H1 (cell line): ENCODE data around the gene SNX33. TPM values are rescaled to one million over a fixed set of nuclear protein-coding genes. Genes with fewer than 3 reads are reported as not detected.

Experiments used
- CTCF ChIA-PET: fragments of 300-600 bp; sonication (Branson Sonifier 250); formaldehyde crosslinking; loops from one replicate; lab custom pipeline; 2021; ENCODE audit not compliant: partially characterized antibody; lab: Charles Lee
- POLR2A ChIA-PET: fragments of 300-600 bp; sonication (Branson Sonifier 250); formaldehyde crosslinking; loops from one replicate; lab custom pipeline; 2021; ENCODE audit warnings: inconsistent platforms; ENCODE audit not compliant: partially characterized antibody; lab: Charles Lee
- DNase-seq, 2 experiments: peaks; one replicate each; pipeline versions ENCODE4 v3.0.0 to v3.0.0-alpha.2; 2010 to 2022; ENCODE audit warnings: low spot score in 2 of 2, low read depth in 1 of 2, mixed read lengths in 1 of 2
- FAIRE-seq: peaks from 2 replicates; lab custom pipeline; 2011; peaks lifted over from hg19 to GRCh38; lab: Jason Lieb, UNC
- H2AFZ ChIP-seq: 2 replicates; pipeline ENCODE4 v1.8.1; 2012; ENCODE audit warnings: low read length, inconsistent platforms
- H2AK5ac ChIP-seq: 2 replicates; pipeline ENCODE4 v1.6.1; 2013; ENCODE audit warnings: low read depth, low read length
- H2BK120ac ChIP-seq: replicated peaks from 2 replicates; pipeline ENCODE3; 2013; ENCODE audit warnings: low read depth, low read length, inconsistent platforms
- H2BK12ac ChIP-seq: 2 replicates; pipeline ENCODE4 v1.6.1; 2013; ENCODE audit warnings: low read depth, low read length
- H2BK15ac ChIP-seq: 2 replicates; pipeline ENCODE4 v1.6.1; 2013; ENCODE audit warnings: low read length
- H2BK20ac ChIP-seq: 2 replicates; pipeline ENCODE4 v1.6.1; 2013; ENCODE audit warnings: low read length
- H2BK5ac ChIP-seq: 2 replicates; pipeline ENCODE4 v1.6.1; 2013; ENCODE audit warnings: low read depth, low read length
- H3K14ac ChIP-seq: 2 replicates; pipeline ENCODE4 v1.6.1; 2013; ENCODE audit warnings: inconsistent platforms; ENCODE audit not compliant: insufficient read length
- H3K18ac ChIP-seq: 2 replicates; pipeline ENCODE4 v1.6.1; 2013; ENCODE audit warnings: low read length; ENCODE audit errors: extremely low read depth
- H3K23ac ChIP-seq: 2 replicates; pipeline ENCODE4 v1.6.1; 2013; ENCODE audit warnings: inconsistent platforms; ENCODE audit not compliant: insufficient read length
- H3K23me2 ChIP-seq: 2 replicates; pipeline ENCODE4 v1.6.1; 2013; ENCODE audit warnings: low read depth, low read length
- H3K27ac ChIP-seq: 2 replicates; pipeline ENCODE4 v1.6.1; 2011; ENCODE audit warnings: low read depth, low read length, inconsistent platforms
- H3K27me3 ChIP-seq, 4 experiments: replicated peaks in 1 of 4; 1 replicate in 1 of 4; 2 replicates in 3 of 4; pipeline versions ENCODE4 v1.6.1 to v1.8.1; 2011 to 2013; ENCODE audit warnings: low read length in 3 of 4, mild to moderate bottlenecking in 3 of 4, inconsistent platforms in 2 of 4, mixed read lengths in 2 of 4, moderate library complexity in 1 of 4; ENCODE audit not compliant: control insufficient read depth in 3 of 4, insufficient read depth in 3 of 4; ENCODE audit errors: extremely low read depth in 1 of 4
- H3K36me3 ChIP-seq, 4 experiments: 2 replicates each; pipeline versions ENCODE4 v1.6.1 to v1.8.1; 2011 to 2013; ENCODE audit warnings: mild to moderate bottlenecking in 4 of 4, low read length in 3 of 4, moderate library complexity in 2 of 4, control low read depth in 1 of 4, inconsistent platforms in 1 of 4; ENCODE audit not compliant: insufficient read depth in 4 of 4, control insufficient read depth in 2 of 4
- H3K4ac ChIP-seq: replicated peaks from 2 replicates; pipeline ENCODE3; 2013; ENCODE audit warnings: low read length, low read depth, mixed read lengths, inconsistent platforms; ENCODE audit not compliant: insufficient read length
- H3K4me1 ChIP-seq, 4 experiments: replicated peaks in 1 of 4; 1 replicate in 1 of 4; 2 replicates in 3 of 4; pipeline versions ENCODE4 v1.6.1 to v1.8.1; 2011 to 2013; ENCODE audit warnings: low read length in 3 of 4, inconsistent platforms in 2 of 4, mixed read lengths in 1 of 4; ENCODE audit not compliant: insufficient read depth in 4 of 4, control insufficient read depth in 3 of 4
- H3K4me2 ChIP-seq, 2 experiments: 2 replicates each; pipeline versions ENCODE4 v1.6.1 to v1.8.1; 2011 to 2013; ENCODE audit warnings: low read depth in 2 of 2, low read length in 2 of 2, control low read depth in 1 of 2, inconsistent platforms in 1 of 2, mild to moderate bottlenecking in 1 of 2; ENCODE audit not compliant: insufficient read depth in 1 of 2
- H3K4me3 ChIP-seq, 4 experiments: fragments of 200-600, 300-600 bp in 1 of 4; sonication (generic), shearing (Covaris generic), sonication (Bioruptor Twin) in 1 of 4; 2 replicates each; pipeline versions ENCODE4 v1.5.1 to v1.8.1; 2011 to 2016; ENCODE audit warnings: low read length in 4 of 4, low read depth in 3 of 4, control low read depth in 2 of 4, inconsistent platforms in 2 of 4, mild to moderate bottlenecking in 2 of 4, mixed read lengths in 1 of 4, moderate library complexity in 1 of 4; ENCODE audit not compliant: insufficient read depth in 2 of 4; ENCODE audit errors: extremely low read depth in 1 of 4
- H3K56ac ChIP-seq: replicated peaks from 2 replicates; pipeline ENCODE3; 2013; ENCODE audit warnings: low read depth, mild to moderate bottlenecking, mixed read lengths, low read length, inconsistent platforms; ENCODE audit not compliant: insufficient read length
- H3K79me1 ChIP-seq: 2 replicates; pipeline ENCODE4 v1.6.1; 2013; ENCODE audit warnings: low read depth, low read length, control low read depth
- H3K79me2 ChIP-seq, 2 experiments: 2 replicates each; pipeline versions ENCODE4 v1.6.1 to v1.8.1; 2012 to 2013; ENCODE audit warnings: low read length in 2 of 2, mild to moderate bottlenecking in 2 of 2, inconsistent platforms in 1 of 2; ENCODE audit not compliant: insufficient read depth in 2 of 2, control insufficient read depth in 1 of 2
- H3K9ac ChIP-seq, 4 experiments: replicated peaks in 1 of 4; 1 replicate in 1 of 4; 2 replicates in 3 of 4; pipeline versions ENCODE4 v1.6.1 to v1.8.1; 2011 to 2013; ENCODE audit warnings: low read depth in 3 of 4, low read length in 3 of 4, control low read depth in 2 of 4, mild to moderate bottlenecking in 2 of 4, moderate library complexity in 2 of 4, inconsistent platforms in 1 of 4; ENCODE audit errors: extremely low read depth in 1 of 4
- H3K9me3 ChIP-seq, 2 experiments: 2 replicates each; pipeline versions ENCODE4 v1.6.1 to v1.8.1; 2012 to 2013; ENCODE audit warnings: mild to moderate bottlenecking in 2 of 2, moderate library complexity in 2 of 2, control low read depth in 1 of 2, inconsistent platforms in 1 of 2, low read depth in 1 of 2, low read length in 1 of 2, mixed read lengths in 1 of 2; ENCODE audit not compliant: insufficient read depth in 2 of 2
- H4K20me1 ChIP-seq, 2 experiments: replicated peaks in 1 of 2; 2 replicates each; pipeline versions ENCODE3 to v1.8.1; 2011 to 2013; ENCODE audit warnings: inconsistent platforms in 2 of 2, low read length in 2 of 2, mild to moderate bottlenecking in 1 of 2; ENCODE audit not compliant: insufficient read depth in 2 of 2, control insufficient read depth in 1 of 2
- H4K5ac ChIP-seq: 2 replicates; pipeline ENCODE4 v1.6.1; 2013; ENCODE audit warnings: low read length, low read depth, mixed read lengths, inconsistent platforms; ENCODE audit not compliant: insufficient read length
- H4K8ac ChIP-seq: 2 replicates; pipeline ENCODE4 v1.8.0; 2013; ENCODE audit warnings: mild to moderate bottlenecking, moderate library complexity, low read length, inconsistent platforms; ENCODE audit not compliant: insufficient read depth; ENCODE audit errors: extremely low read depth
- H4K91ac ChIP-seq: replicated peaks from 2 replicates; pipeline ENCODE3; 2013; ENCODE audit warnings: low read length, mixed read lengths, inconsistent platforms; ENCODE audit not compliant: insufficient read length
- CHD1 ChIP-seq: IDR thresholded peaks from 2 replicates; pipeline ENCODE4 v1.6.1; 2012; ENCODE audit warnings: low read depth, low read length, improper control_type of control experiment
- FOSL1 ChIP-seq: IDR thresholded peaks from 2 replicates; pipeline ENCODE4 v1.6.1; 2011; ENCODE audit warnings: mild to moderate bottlenecking, low read depth, low read length, moderate library complexity; ENCODE audit not compliant: insufficient read depth
- NANOG ChIP-seq: IDR thresholded peaks from 2 replicates; pipeline ENCODE4 v1.6.1; 2011; ENCODE audit warnings: low read length, low read depth, mild to moderate bottlenecking, inconsistent platforms; ENCODE audit not compliant: insufficient read depth, poor library complexity, severe bottlenecking
- PHF8 ChIP-seq: fragments of 200-600 bp; sonication (generic); conservative IDR thresholded peaks from 2 replicates; pipeline ENCODE4 v1.7.1; 2012; ENCODE audit warnings: low read depth, mild to moderate bottlenecking, inconsistent platforms, low read length, moderate library complexity
- POU5F1 ChIP-seq: IDR thresholded peaks from 2 replicates; pipeline ENCODE4 v1.6.1; 2011; ENCODE audit warnings: low read depth, mild to moderate bottlenecking, low read length, moderate library complexity
- RBBP5 ChIP-seq: IDR thresholded peaks from 2 replicates; pipeline ENCODE4 v1.7.1; 2012; ENCODE audit warnings: low read depth, mild to moderate bottlenecking, inconsistent platforms, low read length, moderate library complexity, borderline replicate concordance
- RFX5 ChIP-seq: IDR thresholded peaks from 2 replicates; pipeline ENCODE4 v1.6.1; 2011; ENCODE audit warnings: low read depth, low read length, improper control_type of control experiment, borderline replicate concordance
- SIN3A ChIP-seq, 2 experiments: IDR thresholded peaks in 1 of 2; conservative IDR thresholded peaks in 1 of 2; 2 replicates each; pipeline ENCODE4 v1.6.1; 2011 to 2012; ENCODE audit warnings: low read length in 2 of 2, improper control_type of control experiment in 1 of 2, low read depth in 1 of 2, mild to moderate bottlenecking in 1 of 2
- SIRT6 ChIP-seq: IDR thresholded peaks from one replicate; pipeline ENCODE4 v1.7.1; 2012; ENCODE audit warnings: low read length, inconsistent platforms
- SIX5 ChIP-seq: IDR thresholded peaks from 2 replicates; pipeline ENCODE4 v1.6.1; 2011; ENCODE audit warnings: mild to moderate bottlenecking, low read depth, low read length
- SP2 ChIP-seq: IDR thresholded peaks from 2 replicates; pipeline ENCODE4 v1.6.1; 2012; ENCODE audit warnings: mild to moderate bottlenecking, low read length, inconsistent platforms
- TAF7 ChIP-seq: optimal IDR thresholded peaks from 2 replicates; pipeline ENCODE3; 2011; ENCODE audit warnings: low read depth, mild to moderate bottlenecking, inconsistent platforms, low read length, moderate library complexity, borderline replicate concordance
- WGBS, 2 experiments: shearing (Covaris generic) in 1 of 2; methylation state at CpG; one replicate each; pipeline versions ENCODE4 v1.1.6 to v1.1.7; 2013 to 2015; ENCODE audit warnings: low lambda C conversion rate in 2 of 2, mixed read lengths in 2 of 2, inconsistent platforms in 1 of 2, low coverage in 1 of 2, missing lambda C conversion rate in 1 of 2; ENCODE audit not compliant: insufficient replicate concordance in 2 of 2, insufficient coverage in 1 of 2, insufficient read length in 1 of 2; ENCODE audit errors: extremely low coverage in 1 of 2, missing lambda C conversion rate in 1 of 2; 5-methylcytosine and 5-hydroxymethylcytosine counted together
- polyA plus RNA-seq, 7 experiments: library from polyadenylated mRNA; depleted of rRNA in 3 of 7; stranded (reverse) in 5 of 7; unstranded in 2 of 7; fragments of >200 nt in 5 of 7; fragments of 200-250 nt in 2 of 7; gene quantifications; 1 replicate in 5 of 7; 2 replicates in 1 of 7; 4 replicates in 1 of 7; pipeline versions ENCODE4 v1.2.1 to v1.2.3, GENCODE V29; 2011 to 2013; ENCODE audit warnings: missing spikeins in 2 of 7, mixed read lengths in 2 of 7
- total RNA-seq: library from RNA; stranded (reverse); fragmentation: NEBNext Ultra II Directional; extraction: Animal tissue kit (Norgen Biotek cat#: 25700); gene quantifications from 2 replicates; pipeline ENCODE4 v1.2.1, GENCODE V29; 2021
- TF ChIP-seq, protein P1 (sequence below): IDR thresholded peaks from 2 replicates; pipeline ENCODE4 v1.6.1; 2012; ENCODE audit warnings: inconsistent platforms

The SNX33 gene
- total and polyA plus RNA-seq, 2 of the 8 experiments (the other 6 are each of a cell fraction or from before 2014, with no cell fraction given), result 14.3 to 22.9 TPM

DNA sequence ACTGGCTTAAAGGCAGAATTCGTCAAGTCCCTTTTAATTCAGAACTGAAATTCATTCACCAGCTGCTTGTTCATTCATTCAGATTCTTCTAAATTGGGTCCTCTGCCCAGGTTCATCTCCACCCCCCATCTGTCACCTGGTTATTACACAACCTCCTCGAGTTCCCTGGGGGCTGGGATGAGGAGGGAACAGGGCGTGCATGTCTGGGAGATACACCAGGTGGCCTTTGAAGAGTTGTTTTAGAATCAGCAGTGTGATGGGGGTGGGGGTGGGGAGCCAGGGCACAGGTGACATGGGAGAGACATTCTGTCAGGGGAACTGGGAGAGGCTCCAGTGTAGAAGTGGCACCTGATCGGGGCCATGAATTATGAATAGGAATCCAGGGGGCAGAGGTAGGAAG lies 8.2 kb downstream of the SNX33 start:
- no peaks in the 10 kb centered on the region for H3K27me3 ChIP-seq
- CTCF ChIA-PET, result no interaction called here
- H2AK5ac ChIP-seq, result no peak overlapping the region
- WGBS, 2 experiments, result 92% methylated on average over 4 of the region's 4 CpGs; no CpG with 5 or more reads in 1 of the 2 experiments
- TF ChIP-seq SP2, result no peak
- no peak for TF ChIP-seq RBBP5
- TF ChIP-seq SIN3A (conservative IDR thresholded peaks at IDR 0.05 in 1 of 2, IDR thresholded peaks at IDR 0.05 in 1 of 2; ENCODE audit: low read depth in 1 of 2, low read length in 2 of 2), result no peak
- no peak for TF ChIP-seq PHF8
- TF ChIP-seq TAF7, result no peak
- TF ChIP-seq SIRT6, result no peak
- TF ChIP-seq, protein P1, sequence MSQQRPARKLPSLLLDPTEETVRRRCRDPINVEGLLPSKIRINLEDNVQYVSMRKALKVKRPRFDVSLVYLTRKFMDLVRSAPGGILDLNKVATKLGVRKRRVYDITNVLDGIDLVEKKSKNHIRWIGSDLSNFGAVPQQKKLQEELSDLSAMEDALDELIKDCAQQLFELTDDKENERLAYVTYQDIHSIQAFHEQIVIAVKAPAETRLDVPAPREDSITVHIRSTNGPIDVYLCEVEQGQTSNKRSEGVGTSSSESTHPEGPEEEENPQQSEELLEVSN, result no peak
- no peak for TF ChIP-seq POU5F1
- no peak for TF ChIP-seq CHD1
- TF ChIP-seq NANOG, result no peak
- TF ChIP-seq FOSL1, result no peak
- no peak for TF ChIP-seq RFX5
- TF ChIP-seq SIX5, result no peak
- peaks cover 9 to 29% of the 10 kb centered on the region in 2 experiments for H4K20me1 ChIP-seq
- H2BK15ac ChIP-seq, result no peak overlapping the region
- no peak overlapping the region for H3K9ac ChIP-seq
- no peaks in the 10 kb centered on the region for H3K9me3 ChIP-seq
- H2BK12ac ChIP-seq, result no peak overlapping the region
- peaks cover 0 to 4% (median 0%) of the 10 kb centered on the region in 4 experiments; a peak in 1 of 8 replicates for H3K36me3 ChIP-seq
- H3K79me2 ChIP-seq, result peaks cover 0 to 45% of the 10 kb centered on the region in 2 experiments; a peak in 3 of 4 replicates
- no peak overlapping the region for H2BK5ac ChIP-seq
- no peak overlapping the region for H3K23ac ChIP-seq
- no peak overlapping the region for H3K14ac ChIP-seq
- H2BK20ac ChIP-seq, result no peak overlapping the region
- peaks cover 9% of the 10 kb centered on the region for H3K79me1 ChIP-seq
- no peak overlapping the region for H3K56ac ChIP-seq
- H4K91ac ChIP-seq, result no peak overlapping the region
- H3K4me1 ChIP-seq, result peaks cover 0 to 19% (median 9%) of the 10 kb centered on the region in 4 experiments; a peak in 6 of 7 replicates
- no peak overlapping the region for H3K4me2 ChIP-seq
- H3K23me2 ChIP-seq, result no peaks in the 10 kb centered on the region
- DNase-seq, result no peak
- FAIRE-seq, result no peak
- POLR2A ChIA-PET, result interaction anchor here (0.5 kb wide), 1 partner anchor 13 kb away, joined by 4 read pairs; no protein-coding TSS in a partner anchor
- no peak overlapping the region; the same call in 1 of the 2 replicates for H3K18ac ChIP-seq
- H2BK120ac ChIP-seq, result no peak overlapping the region
- H3K27ac ChIP-seq, result no peak overlapping the region
- H3K4ac ChIP-seq, result no peak overlapping the region
- H2AFZ ChIP-seq, result no peak overlapping the region
- no peak overlapping the region for H4K8ac ChIP-seq
- no peak overlapping the region for H3K4me3 ChIP-seq
- no peak overlapping the region for H4K5ac ChIP-seq
